Posterior cingulate gyrus (tissue), 11 donors: Measurements from ENCODE around the gene CACNB2.
A peak's percentile ranks its signal among the peaks of the same experiment; 100 is the strongest.

Experiments
- DNase-seq, 10 donors: peaks; one replicate each; pipeline versions ENCODE4 v3.0.0 to v3.0.0-alpha.2; 2020 to 2021; ENCODE audit warnings: mixed read lengths in 3 of 10
- intact Hi-C: fragments of 100-400 bp; cut with DNase I; formaldehyde crosslinking; loops from one replicate; pipeline ENCODE4 v1.15.1; 2023

Gene CACNB2

DNA sequence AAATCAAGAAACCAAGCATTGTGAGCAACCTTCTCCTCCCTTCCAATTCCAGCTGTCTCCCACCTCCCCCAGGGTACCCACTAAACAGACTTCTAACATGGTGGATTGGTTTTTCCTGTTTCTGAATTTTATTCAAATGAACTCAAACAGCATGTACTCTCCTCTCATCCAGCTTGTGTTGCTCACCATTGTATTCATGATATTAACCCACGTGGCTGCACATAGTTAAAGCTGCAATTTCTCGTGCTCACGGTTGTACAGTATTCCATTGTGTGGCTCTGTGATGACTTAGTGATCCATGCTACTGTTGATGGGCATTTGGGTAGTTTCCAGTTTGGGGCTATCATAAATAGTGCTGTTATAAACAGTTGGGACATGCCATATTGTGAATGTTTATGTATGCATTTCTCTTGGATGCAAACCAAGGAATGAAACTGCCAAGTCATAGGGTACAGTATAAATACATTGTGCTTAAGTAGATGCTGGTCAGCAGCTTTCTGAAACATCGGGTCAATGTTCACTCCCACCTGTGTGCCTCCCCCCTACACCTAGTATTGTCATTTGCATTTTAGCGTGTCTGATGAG lies 124.3 kb downstream of the CACNB2 start:
- no peak for DNase-seq
- intact Hi-C loops: loop anchor here (10.0 kb wide), 1 partner anchor 200 kb away; no protein-coding TSS in a partner anchor

- intact Hi-C loops: loop anchor here (10.0 kb wide), 1 partner anchor 197 kb away; no protein-coding TSS in a partner anchor
- no peak for DNase-seq
These were observed 127.8 kb downstream of the CACNB2 start for GRCh38 chr10:18268005-18268404.

GRCh38 chr10:18271491-18271890 lies 131.3 kb downstream of the CACNB2 start:
- intact Hi-C loops: no loop called here
- DNase-seq: no peak

- no peak for DNase-seq
- intact Hi-C loops: no loop called here
These were observed 132.8 kb downstream of the CACNB2 start for GRCh38 chr10:18273039-18273438.

GRCh38 chr10:18278181-18278580 lies 138.0 kb downstream of the CACNB2 start:
- no peak for DNase-seq
- intact Hi-C loops: no loop called here

GRCh38 chr10:18279173-18279572 lies 138.9 kb downstream of the CACNB2 start:
- intact Hi-C loops: no loop called here
- no peak for DNase-seq

- DNase-seq: no peak
- intact Hi-C loops: no loop called here
These were observed 141.9 kb downstream of the CACNB2 start for GRCh38 chr10:18282094-18282493.

DNA sequence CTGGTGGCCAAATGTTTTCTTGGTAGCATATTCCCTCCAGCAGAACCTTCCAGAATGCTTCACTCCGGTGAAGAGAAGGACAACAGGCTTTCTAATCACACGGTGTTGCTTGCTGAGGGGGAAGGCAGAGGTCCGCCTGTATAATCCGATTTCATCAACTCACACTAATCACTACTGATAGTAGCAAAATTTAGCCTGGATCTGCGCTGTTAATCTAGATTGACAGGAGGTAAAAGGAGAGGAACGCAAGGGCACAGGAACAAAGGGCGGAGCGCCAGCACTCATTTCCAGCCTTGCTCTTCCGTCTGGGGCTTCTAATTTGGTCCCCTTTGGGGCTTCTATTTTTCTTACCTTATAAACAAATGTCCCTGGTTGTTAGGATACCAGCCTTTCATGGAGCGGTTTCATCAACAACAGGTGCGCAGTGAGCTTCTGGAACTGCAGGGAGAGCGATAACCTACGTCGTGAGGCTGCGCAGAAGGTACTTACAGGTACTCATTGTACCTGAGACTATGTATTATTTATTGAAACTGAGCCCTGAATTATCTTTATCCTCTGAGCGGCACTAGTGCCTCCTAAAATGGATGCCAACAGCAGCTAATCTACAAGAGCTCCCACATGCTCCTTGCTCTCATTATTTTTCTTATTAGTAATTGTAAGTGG lies 150.6 kb downstream of the CACNB2 start:
- intact Hi-C loops: no loop called here

DNA sequence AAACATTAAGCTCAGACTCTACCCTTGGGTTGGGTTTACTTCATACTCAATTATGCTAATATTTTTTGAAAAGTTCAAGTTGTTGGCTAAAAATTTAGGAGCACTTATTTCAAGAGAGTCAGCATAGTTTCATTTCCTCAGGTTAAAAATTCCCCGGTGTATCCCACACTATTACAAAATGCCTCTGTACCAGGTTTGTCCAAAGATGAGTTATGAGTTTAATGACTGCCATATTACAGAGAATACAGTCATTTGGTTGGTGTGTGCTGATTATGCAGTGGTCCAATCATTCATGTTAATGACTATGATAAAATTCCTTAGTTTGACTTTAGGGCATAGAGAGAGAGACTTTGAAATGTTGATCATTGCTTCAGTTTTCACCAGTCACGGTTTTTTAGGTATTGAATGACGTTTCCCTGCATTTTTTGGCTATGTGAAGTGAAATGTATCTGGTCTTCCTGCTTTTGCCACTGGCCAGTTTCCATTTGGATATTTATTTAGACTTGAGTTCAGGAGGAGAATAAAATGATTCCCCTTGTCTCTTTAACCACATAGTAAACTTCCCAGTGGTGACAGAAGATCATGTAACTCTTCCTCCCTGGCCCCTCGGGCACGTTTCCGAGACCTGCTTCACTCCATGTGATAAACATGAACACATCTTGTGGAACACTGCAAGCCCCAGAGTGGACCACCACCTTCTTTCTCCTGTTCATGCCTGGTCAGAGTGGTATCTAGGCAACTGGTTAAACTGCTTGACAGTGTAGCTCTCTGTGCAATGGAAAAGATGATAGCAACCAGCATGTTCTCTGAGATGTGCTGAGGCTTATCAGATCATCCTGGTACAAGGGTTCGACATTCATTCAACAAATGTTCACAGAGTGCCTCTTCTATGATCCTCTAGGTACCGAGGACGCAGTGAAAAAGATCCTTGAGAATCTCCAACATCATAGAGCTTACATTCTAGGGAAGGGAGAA lies 153.6 kb downstream of the CACNB2 start:
- intact Hi-C loops: no loop called here

More for the DNA sequence above, 150.6 kb downstream of the CACNB2 start:
- DNase-seq: no peak

GRCh38 chr10:18294633-18295032 lies 154.4 kb downstream of the CACNB2 start:
- intact Hi-C loops: no loop called here

More for the DNA sequence above, 153.6 kb downstream of the CACNB2 start:
- DNase-seq: no peak

DNA sequence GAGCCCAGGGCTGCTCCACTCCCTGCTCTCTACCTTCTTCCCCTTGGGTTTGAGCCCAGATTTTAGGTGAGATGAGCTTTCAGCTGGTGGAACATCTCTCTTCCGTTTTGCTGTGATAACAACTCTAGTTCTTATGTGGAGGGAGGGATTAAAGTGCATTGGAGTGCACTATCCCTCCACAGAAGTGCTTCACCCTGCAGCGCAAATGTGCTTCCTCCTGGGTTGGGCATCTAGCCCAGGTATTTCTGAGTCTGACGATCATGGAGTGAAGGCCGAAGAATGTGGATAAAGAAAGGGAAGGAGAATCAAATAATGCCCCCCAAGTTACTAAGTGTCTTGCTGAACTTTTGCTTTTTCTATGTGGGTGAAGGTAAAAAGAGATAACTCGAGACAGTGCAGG lies 157.4 kb downstream of the CACNB2 start:
- intact Hi-C loops: no loop called here
- DNase-seq: no peak

More at GRCh38 chr10:18294633-18295032, 154.4 kb downstream of the CACNB2 start:
- no peak for DNase-seq

GRCh38 chr10:18298256-18298655 lies 158.0 kb downstream of the CACNB2 start:
- no peak for DNase-seq
- intact Hi-C loops: no loop called here

- peak in 7 of 10 donors; percentile 39 to 91 (median 54) for DNase-seq
- intact Hi-C loops: no loop called here
These were observed 163.9 kb downstream of the CACNB2 start for GRCh38 chr10:18303851-18304801.

- DNase-seq: no peak
- intact Hi-C loops: no loop called here
These were observed 165.8 kb downstream of the CACNB2 start for GRCh38 chr10:18306031-18306430.

- intact Hi-C loops: no loop called here
- no peak for DNase-seq
These were observed 168.4 kb downstream of the CACNB2 start for GRCh38 chr10:18308600-18308999.

GRCh38 chr10:18310761-18311160 lies 170.5 kb downstream of the CACNB2 start:
- intact Hi-C loops: no loop called here
- no peak for DNase-seq

DNA sequence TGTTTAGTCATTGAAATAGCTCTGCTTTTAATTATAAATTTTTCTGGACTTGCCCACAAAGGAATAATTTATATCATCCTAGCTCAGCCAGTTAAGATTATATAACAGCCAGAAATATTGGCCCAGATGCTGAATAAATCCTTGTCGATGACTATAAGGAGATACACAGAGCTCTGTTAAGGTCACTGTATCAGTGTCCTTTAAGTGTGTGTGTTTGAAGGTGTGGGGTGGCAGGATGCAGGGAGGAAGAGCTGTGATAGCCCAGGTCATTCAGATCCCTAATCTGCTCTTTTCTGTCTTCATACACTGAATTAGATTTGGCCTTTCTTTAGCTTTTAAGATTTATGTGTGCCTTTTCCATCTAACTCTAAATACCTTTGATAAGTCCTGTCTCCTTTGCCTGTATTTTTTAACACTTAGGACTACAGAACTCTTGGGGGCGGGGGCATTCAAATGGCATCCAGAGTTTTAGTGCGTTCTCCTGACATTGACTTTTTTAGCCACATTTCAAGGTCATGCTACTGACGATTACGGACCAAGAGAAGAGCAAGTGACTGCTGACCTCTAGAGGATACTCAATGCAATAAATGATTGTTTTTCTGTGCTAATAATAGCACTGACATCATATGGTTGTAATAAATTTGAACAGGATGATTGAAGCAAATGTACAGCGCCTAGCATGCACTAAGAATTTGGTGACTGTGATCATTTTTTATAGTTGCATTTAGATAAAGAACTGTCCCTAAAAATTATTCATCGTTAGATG lies 172.3 kb downstream of the CACNB2 start:
- intact Hi-C loops: no loop called here
- DNase-seq: no peak

DNA sequence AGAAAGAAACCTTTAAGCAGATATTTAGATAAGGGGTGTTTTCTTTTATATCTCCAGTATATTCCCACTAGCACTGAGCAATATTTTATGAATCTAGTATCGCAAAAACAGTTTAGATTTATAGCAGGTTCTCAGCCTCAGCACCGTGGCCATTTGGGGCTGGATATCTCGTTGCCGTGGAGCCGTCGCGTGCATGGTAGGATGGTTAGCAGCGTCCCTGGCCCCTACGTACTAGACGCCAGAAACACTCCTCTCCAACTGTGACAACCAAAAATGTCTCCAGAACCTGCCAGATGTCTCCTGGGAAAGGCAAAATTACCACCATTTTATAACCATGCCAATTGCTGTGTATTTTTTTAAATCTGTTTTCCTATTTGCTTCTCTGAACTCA lies 172.9 kb downstream of the CACNB2 start:
- peak in 1 of 10 donors; percentile 67 for DNase-seq
- intact Hi-C loops: no loop called here

GRCh38 chr10:18313626-18314025 lies 173.4 kb downstream of the CACNB2 start:
- DNase-seq: no peak

More at GRCh38 chr10:18313626-18314025, 173.4 kb downstream of the CACNB2 start:
- intact Hi-C loops: no loop called here
